C1 segment of cervical spinal cord (tissue), 14 donors: ENCODE measurements around the gene ZNRF1.
"Not testable (repeated sequence)": the region's sequence is repeated elsewhere in the genome, so short reads cannot be mapped to it uniquely, and the experiment has no call there.

Source experiments
- DNase-seq, 14 donors: peaks; one replicate each; lab custom pipeline; 2025; lab: John Stamatoyannopoulos, UW

ZNRF1 gene

GRCh38 chr16:75000481-75001081 is 1.8 kb downstream of the ZNRF1 start:
- peak in 6 of 14 donors; percentile 21 to 44 (median 27) for DNase-seq

GRCh38 chr16:75002474-75002873 is 3.6 kb downstream of the ZNRF1 start:
- DNase-seq, result no peak

DNA sequence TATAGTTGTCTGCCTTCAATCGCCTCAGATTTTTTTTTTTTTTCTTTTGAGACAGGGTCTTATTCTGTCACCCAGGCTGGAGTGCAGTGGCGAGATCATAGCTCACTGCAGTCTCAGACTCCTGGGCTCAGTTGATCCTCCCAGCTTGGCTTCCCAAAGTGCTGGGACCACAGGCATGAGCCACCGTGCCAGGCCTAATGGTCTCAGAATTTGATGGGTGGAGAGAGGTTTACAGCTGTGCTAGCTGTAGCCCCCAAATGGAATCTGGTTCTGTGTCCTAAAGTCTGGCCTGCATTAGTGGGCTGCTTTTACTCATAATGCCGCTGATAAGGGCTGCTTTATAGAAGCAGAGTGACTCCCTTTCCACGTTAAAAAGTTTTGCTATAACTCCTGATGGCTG is 5.1 kb downstream of the ZNRF1 start:
- no peak for DNase-seq

- no peak for DNase-seq
These were observed 5.6 kb downstream of the ZNRF1 start for GRCh38 chr16:75004460-75004859.

- no peak for DNase-seq
These were observed 6.9 kb downstream of the ZNRF1 start for GRCh38 chr16:75005697-75006096.

DNA sequence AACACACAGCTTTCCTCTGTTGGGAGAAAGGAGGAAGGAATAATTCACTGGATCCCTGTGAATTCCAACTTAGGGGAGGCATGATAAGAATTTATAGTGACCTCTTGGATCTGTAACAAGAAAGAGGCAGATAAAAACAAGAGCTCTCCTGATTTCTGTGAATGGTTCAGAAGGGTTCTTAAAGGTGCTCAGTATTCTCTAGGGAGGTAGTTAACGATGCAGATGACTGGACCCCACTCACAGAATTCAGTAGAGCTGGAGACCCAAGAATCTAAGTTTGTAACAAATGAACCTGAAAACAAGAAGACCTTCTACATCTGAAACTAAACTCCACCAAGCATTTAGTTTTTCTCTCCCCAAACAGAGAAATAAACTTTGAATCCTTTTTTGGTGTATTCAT is 8.6 kb downstream of the ZNRF1 start:
- DNase-seq, result no peak

DNA sequence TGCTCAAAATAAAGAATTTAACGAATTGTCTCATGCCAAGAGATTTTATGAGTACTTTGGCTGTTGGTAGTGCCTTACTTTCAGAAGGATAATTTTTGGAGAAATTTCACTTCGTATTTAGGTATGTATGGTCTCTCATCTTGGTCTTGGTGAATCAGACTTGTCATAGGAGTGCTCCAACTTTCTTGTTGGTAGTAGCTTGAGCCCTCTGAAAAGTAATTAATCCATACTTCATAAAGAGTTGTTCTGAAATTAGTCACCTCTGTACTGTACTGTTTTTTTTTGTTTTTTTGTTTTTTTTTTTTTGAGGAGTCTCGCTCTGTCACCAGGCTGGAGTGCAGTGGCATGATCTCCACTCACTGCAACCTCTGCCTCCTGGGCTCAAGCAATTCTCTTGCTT is 11.6 kb downstream of the ZNRF1 start:
- no peak for DNase-seq

- peak in 2 of 14 donors; percentile 2 to 16 for DNase-seq
These were observed 12.9 kb downstream of the ZNRF1 start for GRCh38 chr16:75011634-75012307.

DNA sequence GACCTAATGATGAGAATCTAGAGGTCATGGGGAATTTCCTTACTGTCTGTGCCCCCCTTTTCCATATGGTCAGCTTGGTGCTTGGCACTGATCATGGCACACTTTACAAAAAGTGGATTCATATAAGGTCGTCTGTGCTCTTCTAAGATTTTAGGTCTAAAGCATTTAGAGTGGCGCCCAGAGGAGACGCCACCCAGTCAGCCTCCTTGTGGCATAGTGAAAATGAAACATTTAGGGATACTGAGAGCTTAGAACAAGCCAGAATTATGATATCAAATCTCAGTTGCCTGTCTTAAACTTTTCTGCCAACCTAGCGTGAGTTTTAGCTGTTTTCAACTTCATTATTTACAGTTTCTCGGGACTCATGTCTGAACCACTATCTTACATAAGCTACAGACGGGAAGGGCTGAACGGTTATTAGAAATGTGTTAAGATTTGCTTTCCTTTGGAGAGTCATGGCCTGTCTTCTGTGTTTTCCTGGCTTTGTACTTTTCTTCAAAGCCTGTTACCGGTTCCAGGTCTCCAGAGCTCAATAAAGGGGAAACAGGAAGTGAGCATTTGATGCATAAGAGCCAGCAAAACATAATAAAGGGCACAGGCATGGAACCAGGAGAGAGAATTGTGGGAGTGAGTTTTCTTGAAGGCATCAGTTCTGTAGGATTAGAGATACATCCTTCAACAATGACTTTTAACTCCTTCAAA is 13.7 kb downstream of the ZNRF1 start:
- DNase-seq, result no peak

GRCh38 chr16:75013123-75013522 is 14.3 kb downstream of the ZNRF1 start:
- not testable (repeated sequence) for DNase-seq

GRCh38 chr16:75014318-75014717 is 15.5 kb downstream of the ZNRF1 start:
- DNase-seq, result no peak

DNA sequence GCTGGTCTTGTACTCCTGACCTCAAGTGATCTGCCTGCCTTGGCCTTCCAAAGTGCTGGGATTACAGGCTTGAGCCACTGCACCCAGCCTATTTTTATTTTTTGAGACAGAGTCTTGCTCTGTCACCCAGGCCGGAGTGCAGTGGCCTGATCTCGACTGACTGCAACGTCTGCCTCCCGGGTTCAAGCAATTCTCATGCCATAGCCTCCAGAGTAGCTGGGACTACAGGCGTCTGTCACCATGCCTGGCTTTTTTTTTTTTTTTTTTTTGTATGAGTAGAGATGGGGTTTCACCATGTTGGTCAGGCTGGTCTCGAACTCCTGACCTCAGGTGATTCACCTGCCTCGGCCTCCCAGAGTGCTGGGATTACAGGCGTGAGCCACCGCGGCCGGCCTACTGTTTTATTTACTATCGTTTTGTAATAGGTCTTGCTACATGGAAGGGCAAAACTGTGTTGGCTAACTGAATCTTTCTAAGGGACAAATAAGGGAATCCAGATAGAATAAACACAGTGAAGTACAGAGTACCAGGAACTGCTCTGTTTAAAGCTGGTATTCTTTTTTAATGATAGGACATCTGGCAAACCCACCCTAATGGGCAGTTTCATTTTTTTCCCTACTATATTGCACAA is 17.7 kb downstream of the ZNRF1 start:
- not testable (repeated sequence) for DNase-seq

DNA sequence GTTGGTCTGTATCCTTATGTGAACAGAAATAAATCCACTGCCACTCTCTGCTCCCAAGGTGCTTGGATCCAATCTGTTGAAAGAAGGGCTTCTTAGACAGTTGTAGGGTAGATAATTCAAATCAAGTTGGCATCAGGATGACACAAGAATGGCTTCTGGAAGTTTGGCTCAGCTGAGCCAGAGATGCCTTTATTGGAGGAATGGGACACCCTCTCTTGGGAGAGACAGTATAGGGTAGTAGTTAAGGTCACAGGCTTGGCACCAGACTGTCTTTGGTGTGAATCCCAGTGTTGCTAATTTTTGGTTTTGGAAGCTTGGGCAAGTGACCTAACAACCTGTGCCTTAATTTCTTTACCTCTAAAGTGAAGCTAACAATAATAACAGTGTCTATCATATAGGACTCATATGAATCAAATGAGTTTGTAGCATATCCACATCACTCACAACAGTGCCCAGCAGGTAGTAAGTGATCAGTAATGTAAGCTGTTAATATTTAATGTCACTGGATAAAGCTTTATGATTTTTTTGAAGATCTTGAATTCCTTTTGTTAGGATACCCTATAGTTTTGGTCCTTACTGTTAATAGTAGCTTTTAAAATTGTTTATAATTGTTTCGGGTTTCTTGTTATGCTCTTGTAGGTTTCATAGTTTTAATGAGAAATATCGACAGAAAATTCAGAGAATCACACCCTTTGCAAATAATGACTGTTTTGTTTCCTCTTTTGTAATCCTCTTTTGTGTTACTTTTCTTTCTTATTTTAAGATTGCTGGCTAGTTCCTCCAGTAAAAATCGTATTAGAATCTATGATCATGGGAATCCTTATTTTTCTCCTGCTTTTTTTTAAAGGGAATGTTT is 19.1 kb downstream of the ZNRF1 start:
- no peak for DNase-seq

GRCh38 chr16:75019007-75019406 is 20.2 kb downstream of the ZNRF1 start:
- no peak for DNase-seq

DNA sequence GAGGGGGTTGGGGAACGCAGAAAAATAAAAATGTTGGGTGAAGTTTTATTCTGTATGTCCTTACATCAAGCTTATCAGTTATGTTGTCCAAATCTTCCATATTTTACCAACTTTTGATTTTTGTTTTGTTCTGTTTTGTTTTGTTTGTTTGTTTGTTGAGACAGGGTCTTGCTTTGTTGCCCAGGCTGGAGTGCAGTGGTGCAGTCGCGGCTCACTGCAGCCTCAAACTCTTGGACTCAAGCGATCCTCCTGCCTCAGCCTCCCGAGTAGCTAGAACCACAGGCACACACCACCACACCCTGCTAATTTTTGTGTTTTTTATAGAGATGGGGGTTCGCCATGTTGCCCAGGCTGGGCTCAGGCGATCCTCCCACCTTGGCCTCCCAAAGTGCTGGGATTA is 20.8 kb downstream of the ZNRF1 start:
- DNase-seq, result no peak

GRCh38 chr16:75021410-75021809 is 22.6 kb downstream of the ZNRF1 start:
- no peak for DNase-seq

- no peak for DNase-seq
These were observed 23.7 kb downstream of the ZNRF1 start for GRCh38 chr16:75022567-75022966.

DNA sequence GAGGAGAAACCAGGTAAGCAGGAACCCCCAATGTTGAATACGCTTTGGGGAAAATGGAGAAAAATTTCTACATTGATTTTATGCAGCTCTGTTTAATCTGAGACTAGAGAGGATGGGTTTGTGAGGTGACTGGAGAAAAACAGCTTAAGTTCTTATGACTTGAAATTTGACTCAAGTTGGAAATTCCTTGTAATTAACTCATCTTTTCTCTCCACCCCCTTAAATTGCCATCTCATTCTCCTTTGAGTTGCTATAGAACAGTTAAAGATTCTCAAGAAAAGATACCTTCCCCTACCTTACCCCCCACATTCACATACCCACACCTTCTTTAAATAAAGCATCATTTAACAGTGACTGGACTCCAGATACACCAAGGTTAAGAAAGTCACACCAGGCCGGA is 24.2 kb downstream of the ZNRF1 start:
- DNase-seq, result no peak

- no peak for DNase-seq
These were observed 25.4 kb downstream of the ZNRF1 start for GRCh38 chr16:75024182-75024581.

- no peak for DNase-seq
These were observed 25.8 kb downstream of the ZNRF1 start for GRCh38 chr16:75024594-75024993.

GRCh38 chr16:75025761-75026160 is 26.9 kb downstream of the ZNRF1 start:
- no peak for DNase-seq
